A549 (cell line): ENCODE results near the gene ESPN. TPM values are rescaled to one million over a fixed set of nuclear protein-coding genes. Genes with fewer than 3 reads are reported as not detected.

Source experiments
- ATAC-seq, 2 experiments: fragments of 200-7000 bp in 1 of 2; fragments of >200 bp in 1 of 2; cut with Nextera tagmentation in 1 of 2; cut with Tn5 transposase in 1 of 2; 3 replicates each; pipeline versions ENCODE4 v1.8.0 to v1.9.1; 2018 to 2020; ENCODE audit warnings: mild to moderate bottlenecking in 1 of 2, moderate library complexity in 1 of 2
- CTCF ChIA-PET: fragments of 300-600 bp; sonication (Branson Sonifier 250); formaldehyde crosslinking; extraction: SDS; loops from one replicate; lab custom pipeline; 2021; ENCODE audit warnings: antibody characterized with exemption, inconsistent platforms; lab: Yijun Ruan, JAX
- POLR2A ChIA-PET: fragments of 350-600 bp; formaldehyde crosslinking; extraction: SDS; loops from one replicate; lab custom pipeline; 2021; ENCODE audit warnings: antibody characterized with exemption, inconsistent platforms; lab: Yijun Ruan, JAX
- DNase-seq, 2 experiments: peaks; one replicate each; pipeline versions ENCODE4 v3.0.0 to v3.0.0-alpha.2; 2011 to 2016; ENCODE audit warnings: low read depth in 1 of 2, low spot score in 1 of 2
- FAIRE-seq: peaks from 2 replicates; lab custom pipeline; 2011; peaks lifted over from hg19 to GRCh38; lab: Jason Lieb, UNC
- H3K27ac ChIP-seq, 2 experiments: fragments of >200 bp; sonication (Bioruptor Twin); formaldehyde crosslinking; 3 replicates each; pipeline ENCODE4 v1.5.1; 2016 to 2017
- H3K4me1 ChIP-seq: fragments of >200 bp; sonication (Bioruptor Twin); formaldehyde crosslinking; 3 replicates; pipeline ENCODE4 v1.6.1; 2016
- H3K4me2 ChIP-seq: fragments of >200 bp; sonication (Bioruptor Twin); formaldehyde crosslinking; 3 replicates; pipeline ENCODE4 v1.6.1; 2016
- H3K4me3 ChIP-seq: fragments of >200 bp; sonication (Bioruptor Twin); formaldehyde crosslinking; 3 replicates; pipeline ENCODE4 v1.5.1; 2016
- H3K9me3 ChIP-seq: fragments of >200 bp; sonication (Bioruptor Twin); formaldehyde crosslinking; 3 replicates; pipeline ENCODE4 v1.6.1; 2016
- ATOH8 ChIP-seq: fragments of 250-450 bp; sonication (Bioruptor Pico); IDR thresholded peaks from 2 replicates; pipeline ENCODE4 v1.5.0; 2020; ENCODE audit warnings: low read depth, mild to moderate bottlenecking, moderate library complexity
- BCL3 ChIP-seq: fragments of >200 bp; sonication (Bioruptor Twin); formaldehyde crosslinking; IDR thresholded peaks from 3 replicates; pipeline ENCODE4 v1.6.1; 2016
- CBX8 ChIP-seq: fragments of 200-600 bp; sonication (generic); IDR thresholded peaks from 2 replicates; pipeline ENCODE4 v1.6.1; 2016
- CEBPB ChIP-seq, 2 experiments: fragments of >200 bp in 1 of 2; sonication (Bioruptor Twin) in 1 of 2; formaldehyde crosslinking in 1 of 2; IDR thresholded peaks; 2 replicates each; pipeline ENCODE4 v1.6.1; 2012 to 2016
- CHD2 ChIP-seq: fragments of 150-350 bp; IDR thresholded peaks from 2 replicates; pipeline ENCODE4 v1.6.1; 2014; ENCODE audit warnings: low read length; ENCODE audit not compliant: partially characterized antibody
- CTCF ChIP-seq: fragments of >200 bp; sonication (Bioruptor Twin); formaldehyde crosslinking; IDR thresholded peaks from 3 replicates; pipeline ENCODE4 v1.5.1; 2016
- FOSB ChIP-seq: fragments of 250-450 bp; sonication (Bioruptor Pico); IDR thresholded peaks from 2 replicates; pipeline ENCODE4 v1.5.0; 2020; ENCODE audit warnings: mild to moderate bottlenecking, moderate library complexity
- FOXS1 ChIP-seq: fragments of 250-450 bp; sonication (Bioruptor Pico); IDR thresholded peaks from 2 replicates; pipeline ENCODE4 v1.5.0; 2020; ENCODE audit warnings: mild to moderate bottlenecking, moderate library complexity
- HEYL ChIP-seq: fragments of 250-450 bp; sonication (Bioruptor Pico); IDR thresholded peaks from 2 replicates; pipeline ENCODE4 v1.8.0; 2021; ENCODE audit warnings: mild to moderate bottlenecking, moderate library complexity
- HOXA7 ChIP-seq: fragments of 250-450 bp; sonication (Bioruptor Pico); IDR thresholded peaks from 2 replicates; pipeline ENCODE4 v1.5.0; 2020; ENCODE audit warnings: mild to moderate bottlenecking, moderate library complexity
- HOXB13 ChIP-seq: fragments of 250-450 bp; sonication (Bioruptor Pico); IDR thresholded peaks from 2 replicates; pipeline ENCODE4 v1.5.0; 2020; ENCODE audit warnings: low read depth, mild to moderate bottlenecking, moderate library complexity
- HOXB5 ChIP-seq: fragments of 250-450 bp; sonication (Bioruptor Pico); IDR thresholded peaks from 2 replicates; pipeline ENCODE4 v1.5.0; 2020; ENCODE audit warnings: mild to moderate bottlenecking, moderate library complexity
- MAFK ChIP-seq: fragments of 450-650 bp; IDR thresholded peaks from 2 replicates; pipeline ENCODE4 v1.6.1; 2014; ENCODE audit not compliant: partially characterized antibody
- MAZ ChIP-seq: fragments of 150-350 bp; IDR thresholded peaks from 2 replicates; pipeline ENCODE4 v1.6.1; 2014; ENCODE audit warnings: antibody characterized with exemption, low read depth, low read length, borderline replicate concordance
- NFE2L2 ChIP-seq: fragments of 150-350 bp; conservative IDR thresholded peaks from 2 replicates; pipeline ENCODE4 v1.6.1; 2014; ENCODE audit warnings: low read length
- NPAS2 ChIP-seq: fragments of 250-450 bp; sonication (Bioruptor Pico); IDR thresholded peaks from 2 replicates; pipeline ENCODE4 v1.8.0; 2022; ENCODE audit warnings: mild to moderate bottlenecking, moderate library complexity, borderline replicate concordance
- NR3C1 ChIP-seq: fragments of >200 bp; sonication (Bioruptor Twin); formaldehyde crosslinking; IDR thresholded peaks from 3 replicates; pipeline ENCODE4 v1.6.1; 2017
- POLR2A ChIP-seq: IDR thresholded peaks from 2 replicates; pipeline ENCODE4 v1.6.1; 2012; ENCODE audit warnings: mild to moderate bottlenecking, low read length
- RCOR1 ChIP-seq: fragments of 150-350 bp; IDR thresholded peaks from 2 replicates; pipeline ENCODE4 v1.6.1; 2014; ENCODE audit warnings: antibody characterized with exemption, low read length, low read depth
- RNF2 ChIP-seq: fragments of 200-600 bp; sonication (generic); IDR thresholded peaks from 2 replicates; pipeline ENCODE4 v1.6.1; 2016; ENCODE audit warnings: low read depth, mild to moderate bottlenecking, antibody characterized with exemption, moderate library complexity, borderline replicate concordance
- SREBF2 ChIP-seq: fragments of 450-650 bp; IDR thresholded peaks from 2 replicates; pipeline ENCODE4 v1.6.1; 2014; ENCODE audit warnings: mild to moderate bottlenecking, moderate library complexity
- TFCP2L1 ChIP-seq: fragments of 250-450 bp; sonication (Bioruptor Pico); IDR thresholded peaks from 2 replicates; pipeline ENCODE4 v1.5.0; 2021; ENCODE audit warnings: mild to moderate bottlenecking
- ZC3H11A ChIP-seq: fragments of 450-650 bp; IDR thresholded peaks from 2 replicates; pipeline ENCODE4 v1.6.1; 2014; ENCODE audit warnings: antibody characterized with exemption, mild to moderate bottlenecking
- ZNF302 ChIP-seq: fragments of 250-450 bp; sonication (Bioruptor Pico); IDR thresholded peaks from 2 replicates; pipeline ENCODE4 v1.9.0; 2021; ENCODE audit warnings: inconsistent platforms, mild to moderate bottlenecking, moderate library complexity
- WGBS: methylation state at CpG from one replicate; pipeline ENCODE4 v1.1.6; 2017; ENCODE audit errors: missing lambda C conversion rate; 5-methylcytosine and 5-hydroxymethylcytosine counted together
- polyA plus RNA-seq, 4 experiments: library from polyadenylated mRNA; depleted of rRNA in 3 of 4; stranded (reverse); fragments of >200 nt; fragmentation: RNase III in 1 of 4; extraction: RNeasy Plus Mini Kit Qiagen cat#74134 plus additional on column Dnase treatment in 1 of 4; gene quantifications; 2 replicates in 3 of 4; 3 replicates in 1 of 4; pipeline ENCODE4 v1.2.3, GENCODE V29; 2011 to 2017

The ESPN gene
- polyA plus RNA-seq, 2 of the 4 experiments (the other 2 are of a cell fraction) = 0.22 to 0.28 TPM

- CTCF ChIA-PET = interaction anchor here (1.1 to 3.2 kb wide), 5 partner anchors 10 to 119 kb away, joined by 3 to 11 read pairs (median 5); no protein-coding TSS in a partner anchor
- Histone ChIP-seq H3K27ac (no peak within 1 kb of the TSS), H3K9me3 (no peaks in the 10 kb centered on the region), H3K4me2 (no peak within 1 kb of the TSS), H3K4me3 (no peak within 1 kb of the TSS), H3K4me1 (no peaks in the 10 kb centered on the region; the same call in 2 of the 3 replicates)
- no peak for ATAC-seq
- WGBS = 96% methylated on average over 8 of the region's 43 CpGs
- DNase-seq = no peak
- TF ChIP-seq POLR2A (no peak), CTCF (no peak), MAFK (no peak), CHD2 (no peak), ZNF302 (no peak), FOXS1 (CRISPR knock-in tag) (no peak), HOXA7 (CRISPR knock-in tag) (no peak), FOSB (CRISPR knock-in tag) (no peak), HEYL (no peak)
- FAIRE-seq = no peak
- POLR2A ChIA-PET = no interaction called here
Measured at GRCh38 chr1:6466023-6466422, 41.4 kb downstream of the ESPN start, which contains the start of gene TNFRSF25. TNFRSF25 (minus strand) TSS chr1:6466173; CDS start chr1:6466107, 66 bp downstream.

- Histone ChIP-seq H3K4me2 (no peak overlapping the region), H3K4me1 (no peaks in the 10 kb centered on the region; the same call in 2 of the 3 replicates), H3K9me3 (no peaks in the 10 kb centered on the region), H3K4me3 (no peak overlapping the region), H3K27ac (no peak overlapping the region)
- FAIRE-seq (no peak), DNase-seq (no peak), ATAC-seq (no peak)
- ChIA-PET CTCF (interaction anchor here (0.6 to 3.2 kb wide), 6 partner anchors 9 to 142 kb away, joined by 3 to 11 read pairs (median 4); no protein-coding TSS in a partner anchor), POLR2A (no interaction called here)
- no peak for TF ChIP-seq ZC3H11A
- no peak for TF ChIP-seq FOXS1 (CRISPR knock-in tag)
- no peak for TF ChIP-seq BCL3
- no peak for TF ChIP-seq RCOR1
- TF ChIP-seq SREBF2 = no peak
- TF ChIP-seq CBX8 = no peak
- no peak for TF ChIP-seq NR3C1
- TF ChIP-seq RNF2 = no peak
- TF ChIP-seq NPAS2 = no peak
- TF ChIP-seq HOXB13 (CRISPR knock-in tag) = no peak
- no peak for TF ChIP-seq MAZ
- no peak for TF ChIP-seq ZNF302
- TF ChIP-seq TFCP2L1 (CRISPR knock-in tag) = no peak
- TF ChIP-seq MAFK = no peak
- no peak for TF ChIP-seq CEBPB (IDR thresholded peaks at IDR 0.05)
- TF ChIP-seq ATOH8 = no peak
- WGBS = 87% methylated on average over 5 of the region's 5 CpGs
Measured at GRCh38 chr1:6466751-6467150, 42.2 kb downstream of the ESPN start.

GRCh38 chr1:6467224-6467623, 42.6 kb downstream of the ESPN start:
- DNase-seq (no peak), ATAC-seq (no peak), FAIRE-seq (no peak)
- POLR2A ChIA-PET = no interaction called here
- CTCF ChIA-PET = interaction anchor here (0.6 to 3.2 kb wide), 5 partner anchors 14 to 142 kb away, joined by 3 to 11 read pairs (median 3); no protein-coding TSS in a partner anchor
- TF ChIP-seq NFE2L2 (no peak), HOXB5 (CRISPR knock-in tag) (no peak), ZNF302 (no peak), NR3C1 (no peak)
- Histone ChIP-seq H3K4me1 (no peaks in the 10 kb centered on the region; the same call in 2 of the 3 replicates), H3K4me3 (no peak overlapping the region), H3K9me3 (no peaks in the 10 kb centered on the region), H3K4me2 (no peak overlapping the region), H3K27ac (no peak overlapping the region)
- WGBS = 87% methylated on average over 10 of the region's 12 CpGs
